ENCODE results near the gene CYB5R3. TPM values are rescaled to one million over a fixed set of nuclear protein-coding genes. Genes with fewer than 3 reads are reported as not detected.

CYB5R3 gene
- total RNA-seq, 1 experiment from 2014 or later = 85.4 TPM

GRCh38 chr22:42688241-42689211 lies 39.3 kb upstream of the CYB5R3 start:
- CTCF ChIA-PET = interaction anchor here (1.1 to 1.3 kb wide), 2 partner anchors 67 to 180 kb away, joined by 6 to 7 read pairs; no protein-coding TSS in a partner anchor
- H3K4me1 Mint-ChIP-seq = peaks cover 19% of the 10 kb centered on the region
- no peaks in the 10 kb centered on the region for H3K36me3 Mint-ChIP-seq
- peak; percentile 48 for DNase-seq (ENCODE audit: low spot score)
- TF ChIP-seq ETV6 (CRISPR knock-in tag; IDR thresholded peaks at IDR 0.05) (no peak), ZNF121 (CRISPR knock-in tag; IDR thresholded peaks at IDR 0.05) (peak; percentile 86)
- peak overlapping the region; percentile 65 for H3K27ac Mint-ChIP-seq
- POLR2A ChIA-PET = interaction anchor here (0.6 to 1.0 kb wide), 3 partner anchors 73 to 360 kb away, joined by 4 to 5 read pairs (median 5); partner anchors contain the start of gene POLDIP3
- H3K4me3 Mint-ChIP-seq = no peak overlapping the region
- no peaks in the 10 kb centered on the region for H3K9me3 Mint-ChIP-seq
- peak; percentile 70 for ATAC-seq
- no peaks in the 10 kb centered on the region for H3K27me3 Mint-ChIP-seq (ENCODE audit: low read depth)

GRCh38 chr22:42686756-42687491 lies 37.7 kb upstream of the CYB5R3 start:
- H3K27ac Mint-ChIP-seq = no peak overlapping the region; the same call in 1 of the 2 replicates
- H3K9me3 Mint-ChIP-seq = no peaks in the 10 kb centered on the region
- CTCF ChIA-PET = interaction anchor here (1.1 kb wide), 1 partner anchor 181 kb away, joined by 7 read pairs; no protein-coding TSS in a partner anchor
- peaks cover 17% of the 10 kb centered on the region for H3K4me1 Mint-ChIP-seq
- H3K27me3 Mint-ChIP-seq (ENCODE audit: low read depth) = no peaks in the 10 kb centered on the region
- H3K36me3 Mint-ChIP-seq = no peaks in the 10 kb centered on the region
- no peak for ATAC-seq
- no peak for TF ChIP-seq MYBL2 (CRISPR knock-in tag; IDR thresholded peaks at IDR 0.05)
- no peak for TF ChIP-seq FOXP4 (CRISPR knock-in tag; IDR thresholded peaks at IDR 0.05)
- no peak for TF ChIP-seq PREB (CRISPR knock-in tag; IDR thresholded peaks at IDR 0.05; ENCODE audit: borderline replicate concordance)
- no peak for TF ChIP-seq GRHL2 (CRISPR knock-in tag; IDR thresholded peaks at IDR 0.05; ENCODE audit: insufficient replicate concordance, severe bottlenecking)
- no peak for TF ChIP-seq NFE2L1 (CRISPR knock-in tag; IDR thresholded peaks at IDR 0.05)
- TF ChIP-seq NFATC4 (CRISPR knock-in tag; IDR thresholded peaks at IDR 0.05) = no peak
- no peak for TF ChIP-seq SOX15 (CRISPR knock-in tag; IDR thresholded peaks at IDR 0.05)
- no peak for TF ChIP-seq TEAD4 (CRISPR knock-in tag; IDR thresholded peaks at IDR 0.05)
- TF ChIP-seq TCF7 (CRISPR knock-in tag; IDR thresholded peaks at IDR 0.05; ENCODE audit: low read depth) = no peak
- no peak for TF ChIP-seq SMAD4 (CRISPR knock-in tag; IDR thresholded peaks at IDR 0.05)
- no peak for TF ChIP-seq E2F5 (CRISPR knock-in tag; IDR thresholded peaks at IDR 0.05)
- DNase-seq (ENCODE audit: low spot score) = no peak
- POLR2A ChIA-PET = no interaction called here
- no peak overlapping the region for H3K4me3 Mint-ChIP-seq

GRCh38 chr22:42685941-42686653 lies 36.9 kb upstream of the CYB5R3 start:
- Mint-ChIP-seq H3K4me3 (no peak overlapping the region), H3K27ac (no peak overlapping the region), H3K4me1 (peaks cover 17% of the 10 kb centered on the region), H3K9me3 (no peaks in the 10 kb centered on the region), H3K36me3 (no peaks in the 10 kb centered on the region), H3K27me3 (ENCODE audit: low read depth) (no peaks in the 10 kb centered on the region)
- POLR2A ChIA-PET = no interaction called here
- CTCF ChIA-PET = no interaction called here
- ATAC-seq (no peak), DNase-seq (ENCODE audit: low spot score) (no peak)
- TF ChIP-seq FOXP1 (CRISPR knock-in tag; IDR thresholded peaks at IDR 0.05; ENCODE audit: borderline replicate concordance) (no peak), ATF3 (CRISPR knock-in tag; conservative IDR thresholded peaks at IDR 0.05) (no peak), E2F5 (CRISPR knock-in tag; IDR thresholded peaks at IDR 0.05) (no peak), ZNF532 (CRISPR knock-in tag; IDR thresholded peaks at IDR 0.05; ENCODE audit: borderline replicate concordance) (no peak)

Measured in WTC11 (cell line).